Panc1 (cell line): ENCODE data around the gene ASCC3. TPM values are rescaled to one million over a fixed set of nuclear protein-coding genes. Genes with fewer than 3 reads are reported as not detected.

Experiments
- ATAC-seq: fragments of 200-7000 bp; cut with Tn5 transposase; 2 replicates; pipeline ENCODE4 v1.9.1; 2020; ENCODE audit warnings: mild to moderate bottlenecking, moderate library complexity
- BruUV-seq: library from RNA; stranded (reverse); fragments of 400-500 nt; replicated peaks from 2 replicates; lab custom pipeline; 2021; lab: Mats Ljungman, UMichigan
- CTCF ChIA-PET: fragments of 300-600 bp; sonication (Branson Sonifier 250); formaldehyde crosslinking; loops from one replicate; lab custom pipeline; 2022; ENCODE audit warnings: antibody characterized with exemption; lab: Charles Lee
- POLR2A ChIA-PET: fragments of 300-600 bp; sonication (Branson Sonifier 250); formaldehyde crosslinking; loops from one replicate; lab custom pipeline; 2022; ENCODE audit warnings: antibody characterized with exemption; lab: Charles Lee
- DNase-seq: peaks from one replicate; pipeline ENCODE4 v3.0.0-alpha.2; 2010; ENCODE audit warnings: low read depth, low spot score
- H3K27ac ChIP-seq: 2 replicates; pipeline ENCODE4 v1.5.1; 2011; ENCODE audit warnings: mild to moderate bottlenecking, low read length, inconsistent platforms
- H3K27me3 ChIP-seq: fragments of 200-500 bp; sonication (Bioruptor generic); 2 replicates; pipeline ENCODE4 v1.6.0; 2014; ENCODE audit warnings: low read length, inconsistent platforms; ENCODE audit not compliant: control insufficient read depth, insufficient read depth
- H3K36me3 ChIP-seq: fragments of 200-500 bp; sonication (Bioruptor generic); 2 replicates; pipeline ENCODE4 v1.5.1; 2014; ENCODE audit warnings: inconsistent platforms, mild to moderate bottlenecking, low read length, moderate library complexity; ENCODE audit not compliant: control insufficient read depth, insufficient read depth
- H3K4me1 ChIP-seq: 2 replicates; pipeline ENCODE4 v1.5.1; 2011; ENCODE audit warnings: inconsistent platforms, mild to moderate bottlenecking, low read length, moderate library complexity; ENCODE audit not compliant: control insufficient read depth, insufficient read depth
- H3K4me3 ChIP-seq, 2 experiments: 2 replicates each; pipeline ENCODE4 v1.5.1; 2011 to 2012; ENCODE audit warnings: low read depth in 2 of 2, low read length in 2 of 2, mild to moderate bottlenecking in 2 of 2, inconsistent platforms in 1 of 2, moderate library complexity in 1 of 2
- H3K9me3 ChIP-seq: fragments of 200-500 bp; sonication (Bioruptor generic); 2 replicates; pipeline ENCODE4 v1.5.1; 2014; ENCODE audit warnings: low read depth, mild to moderate bottlenecking, inconsistent platforms, low read length, moderate library complexity; ENCODE audit not compliant: control insufficient read depth, insufficient read depth
- CTCF ChIP-seq: fragments of 450-650 bp; IDR thresholded peaks from 2 replicates; pipeline ENCODE4 v1.5.1; 2017; ENCODE audit warnings: mild to moderate bottlenecking
- POLR2AphosphoS5 ChIP-seq: IDR thresholded peaks from 2 replicates; pipeline ENCODE4 v1.6.1; 2012; ENCODE audit warnings: mild to moderate bottlenecking, low read depth, low read length, moderate library complexity
- REST ChIP-seq, 2 experiments: IDR thresholded peaks; 2 replicates each; pipeline ENCODE4 v1.6.1; 2011 to 2012; ENCODE audit warnings: low read depth in 2 of 2, control low read depth in 1 of 2, low read length in 1 of 2, mild to moderate bottlenecking in 1 of 2, moderate library complexity in 1 of 2; ENCODE audit not compliant: insufficient read depth in 1 of 2
- SIN3A ChIP-seq: IDR thresholded peaks from 2 replicates; pipeline ENCODE4 v1.6.1; 2012; ENCODE audit warnings: low read depth, mild to moderate bottlenecking, low read length, moderate library complexity, borderline replicate concordance; ENCODE audit not compliant: insufficient read depth
- TCF7L2 ChIP-seq: IDR thresholded peaks from 2 replicates; pipeline ENCODE4 v1.6.1; 2011; ENCODE audit warnings: mild to moderate bottlenecking, low read depth, low read length, inconsistent platforms
- in situ Hi-C: cut with HindIII; loops from 2 replicates; pipeline ENCODE4 v1.10.0; 2016; ENCODE audit warnings: low sequenced_read_pairs, low pct_unique_long_range_greater_than_20kb
- intact Hi-C: fragments of 100-400 bp; cut with micrococcal nuclease; formaldehyde crosslinking; loops from one replicate; pipeline ENCODE4 v1.10.0; 2022; ENCODE audit not compliant: unreplicated experiment
- total RNA-seq: library from RNA; stranded (reverse); gene quantifications from one replicate; pipeline ENCODE4 v1.2.1, GENCODE V29; 2021; ENCODE audit not compliant: unreplicated experiment

Gene ASCC3
- total RNA-seq, 1 experiment from 2014 or later = 46.9 TPM

DNA sequence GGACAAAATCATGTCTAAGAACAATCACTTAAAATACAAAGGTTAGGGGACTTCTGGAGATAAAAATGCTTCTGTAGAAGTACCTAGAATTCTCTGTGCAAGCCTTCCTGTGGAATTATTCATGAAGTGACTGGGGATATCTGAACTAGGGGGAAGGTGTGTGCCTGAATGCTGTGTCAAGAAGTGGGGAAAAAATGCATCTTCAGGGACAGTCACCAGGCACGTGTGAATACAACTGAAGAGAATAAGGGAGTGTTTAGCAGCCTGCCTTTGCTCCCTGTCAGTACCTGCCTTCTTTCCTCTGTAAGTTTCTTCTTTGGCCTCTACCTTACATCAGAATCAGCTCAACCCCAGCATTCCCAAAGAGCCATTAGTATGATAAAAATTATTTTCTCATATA lies 201.0 kb downstream of the ASCC3 start:
- intact Hi-C loops = no loop called here
- Histone ChIP-seq H3K36me3 (no peaks in the 10 kb centered on the region; the same call in 1 of the 2 replicates), H3K4me3 (no peak overlapping the region), H3K4me1 (no peaks in the 10 kb centered on the region), H3K9me3 (no peaks in the 10 kb centered on the region), H3K27me3 (no peaks in the 10 kb centered on the region), H3K27ac (no peak overlapping the region)
- ChIA-PET CTCF (no interaction called here), POLR2A (no interaction called here)
- BruUV-seq = no TSS peak
- DNase-seq = no peak
- in situ Hi-C loops = no loop called here
- TF ChIP-seq REST (IDR thresholded peaks at IDR 0.05; ENCODE audit: insufficient read depth in 1 of 2, low read depth in 2 of 2, low read length in 1 of 2) (no peak), POLR2AphosphoS5 (no peak), TCF7L2 (no peak), CTCF (no peak), SIN3A (no peak)
- ATAC-seq = no peak

- no peaks in the 10 kb centered on the region for H3K4me1 ChIP-seq
- H3K27ac ChIP-seq = no peak overlapping the region
- TF ChIP-seq REST (IDR thresholded peaks at IDR 0.05; ENCODE audit: insufficient read depth in 1 of 2, low read depth in 2 of 2, low read length in 1 of 2) (no peak), CTCF (no peak; the same call in 1 of the 2 replicates)
- H3K9me3 ChIP-seq = no peaks in the 10 kb centered on the region
- in situ Hi-C loops (no loop called here), intact Hi-C loops (no loop called here)
- H3K36me3 ChIP-seq = no peaks in the 10 kb centered on the region; the same call in 1 of the 2 replicates
- H3K27me3 ChIP-seq = no peaks in the 10 kb centered on the region
- DNase-seq (no peak), ATAC-seq (no peak)
- CTCF ChIA-PET = no interaction called here
- no peak overlapping the region for H3K4me3 ChIP-seq
- POLR2A ChIA-PET = no interaction called here
- no TSS peak for BruUV-seq
Observed at GRCh38 chr6:100678027-100678426, 203.1 kb downstream of the ASCC3 start.
